Activated CD4-positive, alpha-beta T cell treated with anti-CD3 and anti-CD28 coated beads, Interleukin-2, amount 50 U/mL, for 4 hours (primary cell): ENCODE measurements around the gene PCDHGC5.

Experiments used
- DNase-seq, 2 experiments: peaks; one replicate each; pipeline ENCODE4 v3.0.0-alpha.2; 2020

The PCDHGC5 gene

DNA sequence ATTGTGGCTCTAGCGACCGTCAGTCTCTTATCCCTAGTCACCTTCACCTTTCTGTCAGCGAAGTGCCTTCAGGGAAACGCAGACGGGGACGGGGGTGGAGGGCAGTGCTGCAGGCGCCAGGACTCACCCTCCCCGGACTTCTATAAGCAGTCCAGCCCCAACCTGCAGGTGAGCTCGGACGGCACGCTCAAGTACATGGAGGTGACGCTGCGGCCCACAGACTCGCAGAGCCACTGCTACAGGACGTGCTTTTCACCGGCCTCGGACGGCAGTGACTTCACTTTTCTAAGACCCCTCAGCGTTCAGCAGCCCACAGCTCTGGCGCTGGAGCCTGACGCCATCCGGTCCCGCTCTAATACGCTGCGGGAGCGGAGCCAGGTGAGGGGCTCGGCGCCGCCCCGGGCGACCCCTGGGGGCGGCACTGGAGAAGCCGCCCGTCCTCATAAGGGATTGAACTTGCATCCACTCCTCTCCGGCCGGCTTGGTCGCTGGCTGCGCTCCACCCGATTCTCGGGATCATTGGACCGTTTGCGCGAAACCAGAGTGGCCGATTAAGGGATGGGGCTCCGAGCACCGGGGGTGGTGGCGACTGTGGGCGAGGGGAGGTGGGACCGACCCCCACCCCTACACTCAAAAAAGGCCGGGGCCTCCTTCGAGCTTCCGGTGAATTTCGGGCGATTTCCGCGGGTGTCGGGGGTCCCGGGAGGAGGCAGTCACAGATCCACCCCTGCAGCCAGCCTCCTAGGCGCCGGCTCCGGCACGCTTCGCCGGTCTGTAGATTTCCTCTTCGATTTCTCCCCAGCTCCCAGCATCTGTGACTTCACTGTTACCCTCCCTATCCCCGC lies 2.7 kb downstream of the PCDHGC5 start:
- no peak for DNase-seq

DNA sequence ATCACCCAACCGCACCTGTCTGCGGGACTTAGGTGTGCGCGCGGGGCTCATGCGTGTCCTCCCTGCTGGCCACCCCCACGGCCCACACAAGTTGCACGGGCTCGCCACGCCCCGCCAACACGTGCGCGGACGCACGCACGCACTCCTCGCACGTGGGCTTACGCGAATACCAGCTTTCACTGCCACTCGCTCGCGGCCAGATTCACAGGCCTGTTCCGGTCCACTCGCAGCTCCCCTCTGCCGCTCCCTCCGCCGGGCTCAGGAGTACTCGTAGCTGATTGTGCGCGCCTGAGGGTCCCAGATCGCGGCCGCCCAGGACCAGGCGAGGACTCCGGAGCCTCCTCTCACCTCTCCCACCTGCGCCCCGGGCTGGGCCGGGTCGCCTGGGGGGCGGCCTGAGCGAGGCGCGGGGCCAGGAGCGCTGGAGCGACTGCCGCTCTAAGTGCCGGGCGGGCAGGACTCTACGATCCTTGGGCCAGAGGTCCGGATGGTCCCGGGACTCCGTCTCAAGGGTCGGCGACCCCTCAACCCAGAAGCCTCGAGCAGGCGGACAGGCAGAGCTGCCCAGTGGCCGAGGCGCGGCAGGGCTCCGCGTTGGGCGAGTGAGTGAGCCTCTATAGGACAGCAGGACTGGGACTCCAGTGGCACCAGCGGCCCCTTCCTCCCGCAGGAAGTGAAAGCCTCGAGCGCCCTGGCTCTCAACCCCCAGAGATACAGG lies 3.4 kb downstream of the PCDHGC5 start:
- peak; percentile 16 to 25 for DNase-seq

DNA sequence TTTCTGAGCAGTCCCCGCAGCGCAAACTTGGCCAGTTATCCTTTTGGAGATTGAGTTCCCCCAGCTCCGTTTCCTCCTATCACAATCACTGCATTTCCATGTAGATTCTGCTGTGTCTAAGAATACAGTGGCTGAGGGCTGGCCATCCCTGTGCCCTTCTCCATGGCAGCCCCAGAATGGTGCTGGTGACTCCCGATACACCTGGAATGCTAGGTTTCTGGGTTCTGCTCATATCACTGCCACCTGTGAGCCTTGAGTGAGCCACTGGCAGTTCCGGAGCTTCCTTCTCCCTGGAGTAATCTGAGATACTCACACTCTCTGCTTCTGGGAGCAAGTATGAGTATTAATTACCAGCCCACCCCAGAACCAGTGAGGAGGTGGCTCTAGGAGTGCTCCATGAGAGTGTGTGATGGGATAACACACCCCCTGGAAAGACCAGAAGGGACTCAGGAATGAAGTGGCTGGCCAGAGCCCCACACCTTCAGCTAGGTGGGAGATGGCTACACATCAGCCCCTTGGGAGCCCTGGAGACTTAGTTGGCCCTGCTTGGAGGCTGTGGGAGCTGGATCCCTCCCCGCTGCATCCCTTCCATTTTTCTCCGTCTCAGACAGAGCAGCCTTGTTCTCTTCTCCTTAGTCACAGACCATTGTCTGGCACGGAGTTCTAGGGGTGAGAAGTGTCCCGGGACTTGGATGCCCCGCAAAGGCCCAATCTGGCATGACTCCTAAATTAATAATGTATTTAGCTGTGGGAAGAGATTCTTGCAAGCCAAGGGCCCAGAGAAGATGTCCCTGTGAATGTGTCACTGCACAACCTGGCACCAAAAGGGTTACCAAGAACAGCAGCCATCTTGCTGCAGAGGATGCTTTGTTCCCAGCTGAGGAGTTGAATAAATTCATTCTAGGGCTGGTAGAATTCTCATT lies 4.9 kb downstream of the PCDHGC5 start:
- no peak for DNase-seq

DNA sequence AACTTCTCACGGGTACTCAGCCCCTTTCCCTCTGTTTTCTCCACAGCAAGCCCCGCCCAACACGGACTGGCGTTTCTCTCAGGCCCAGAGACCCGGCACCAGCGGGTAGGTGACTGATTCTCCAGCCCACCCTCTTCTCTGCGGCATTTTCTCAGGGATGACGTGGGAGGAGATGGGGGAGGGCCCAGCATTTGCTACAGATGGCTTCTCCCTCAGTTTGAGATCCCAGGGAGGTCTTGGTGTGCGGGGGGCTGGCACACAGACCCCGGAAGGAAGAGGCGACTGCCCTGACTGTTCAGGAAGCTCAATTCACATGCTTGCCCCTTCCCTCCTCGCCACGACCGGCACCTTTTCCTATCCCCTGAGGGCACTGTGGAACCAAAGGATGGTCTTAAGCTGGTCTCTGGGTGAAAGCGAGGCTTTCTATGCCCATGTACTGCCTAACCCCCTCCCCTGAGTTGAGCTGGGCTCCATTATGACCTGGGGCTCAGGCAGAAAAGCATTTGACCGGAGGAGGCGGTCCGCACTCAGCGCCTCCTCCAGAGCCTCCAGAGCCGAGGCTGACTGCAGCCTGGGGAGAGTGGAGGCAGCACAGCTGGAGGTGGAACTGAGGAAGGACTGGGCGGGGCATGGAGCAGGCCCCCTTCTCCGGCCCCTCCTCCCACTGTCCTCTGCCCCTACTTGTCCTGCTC lies 6.0 kb downstream of the PCDHGC5 start:
- no peak for DNase-seq

DNA sequence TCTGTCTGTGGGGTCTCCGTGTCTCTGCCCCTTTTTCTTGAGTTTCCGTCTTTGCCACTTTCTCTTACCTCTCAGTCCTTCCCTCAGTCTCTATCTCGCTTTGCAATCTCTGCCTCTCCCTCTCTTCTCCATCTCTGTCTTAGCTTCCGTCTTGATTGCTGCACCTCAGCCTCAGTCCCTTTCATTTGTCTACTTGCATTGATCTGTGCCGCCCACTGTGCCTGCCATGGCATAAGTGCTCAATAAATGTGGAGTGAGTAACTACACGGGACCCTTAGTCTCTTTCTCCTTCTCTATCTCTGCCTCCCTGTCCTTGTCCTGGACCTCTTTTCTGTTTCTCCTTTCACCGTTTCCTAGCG lies 6.6 kb downstream of the PCDHGC5 start:
- DNase-seq, result no peak

DNA sequence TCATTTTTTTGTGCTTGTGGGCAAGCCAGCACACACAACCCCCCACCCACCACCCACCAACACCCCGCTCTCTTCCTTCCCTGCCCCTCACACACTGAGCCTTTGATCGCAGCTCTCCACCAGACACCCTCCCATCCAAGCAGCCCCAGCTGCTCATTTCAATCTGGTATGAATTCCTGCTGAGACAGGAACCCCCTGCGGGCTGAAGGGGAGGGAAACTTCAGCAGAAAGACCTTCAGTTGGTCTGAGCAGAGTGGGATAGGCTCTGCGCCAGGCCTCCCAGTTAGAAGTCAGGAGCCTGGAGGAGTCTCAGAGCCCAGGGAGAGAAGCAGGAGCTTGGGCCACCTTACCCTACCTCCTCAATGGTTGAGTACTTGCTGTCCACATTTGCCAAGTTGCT lies 7.2 kb downstream of the PCDHGC5 start:
- DNase-seq, result no peak

DNA sequence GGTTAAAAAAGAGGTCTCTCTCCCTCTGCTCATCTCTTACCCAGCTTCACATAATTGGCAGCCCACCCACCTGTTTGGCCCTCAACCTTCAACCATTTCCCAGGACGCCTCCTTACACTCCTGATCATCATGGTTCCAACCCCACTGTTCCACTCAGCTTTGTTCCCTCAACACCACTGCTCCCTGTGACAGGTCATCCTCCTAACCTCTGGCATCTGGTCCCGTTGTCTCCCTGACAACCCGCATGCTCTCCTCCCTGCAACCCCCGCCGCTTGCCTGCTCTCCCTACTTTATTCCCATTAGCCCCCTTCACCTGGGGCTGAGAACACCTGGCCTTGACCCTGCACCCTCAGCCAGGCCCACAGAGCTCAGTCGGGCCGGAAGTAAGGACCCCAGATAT lies 12.9 kb downstream of the PCDHGC5 start:
- no peak for DNase-seq

DNA sequence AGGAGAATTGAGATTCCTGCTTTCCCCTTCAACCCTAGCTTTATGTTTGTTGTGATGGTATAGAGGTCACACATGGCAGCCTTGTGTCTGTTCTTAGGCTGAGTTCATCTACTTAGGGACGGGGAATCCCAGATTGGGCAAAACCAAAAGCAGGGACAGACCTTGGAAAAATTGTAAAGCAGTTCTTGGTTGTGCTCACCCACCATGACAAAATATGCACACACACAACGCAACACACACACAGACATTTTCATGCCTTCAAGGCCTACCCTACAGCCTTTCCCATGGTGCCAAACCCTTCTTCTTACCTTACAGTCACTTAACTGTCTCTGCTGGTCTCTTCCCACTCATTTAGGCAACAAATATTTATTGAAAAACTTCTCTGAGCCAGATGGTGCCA lies 14.8 kb downstream of the PCDHGC5 start:
- no peak for DNase-seq

DNA sequence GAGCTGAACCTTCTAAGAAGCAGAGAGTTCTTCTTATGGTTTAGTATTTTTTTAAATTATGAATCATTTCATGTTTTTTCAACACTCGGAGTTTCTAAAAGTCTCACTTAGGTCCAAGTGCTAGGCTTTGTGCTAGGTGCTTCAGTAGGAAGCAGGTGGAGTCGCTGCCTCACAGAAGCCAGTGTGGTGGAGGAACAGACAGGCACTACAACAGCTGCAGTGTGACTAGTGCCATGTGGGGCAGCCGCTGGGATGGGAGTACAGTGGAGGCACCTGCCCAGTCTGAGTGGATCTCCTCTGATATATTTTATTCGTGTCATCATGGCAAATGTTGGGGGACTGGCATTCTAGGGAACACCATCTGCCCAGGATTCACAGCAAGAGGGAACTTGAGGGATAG lies 15.3 kb downstream of the PCDHGC5 start:
- DNase-seq, result no peak

DNA sequence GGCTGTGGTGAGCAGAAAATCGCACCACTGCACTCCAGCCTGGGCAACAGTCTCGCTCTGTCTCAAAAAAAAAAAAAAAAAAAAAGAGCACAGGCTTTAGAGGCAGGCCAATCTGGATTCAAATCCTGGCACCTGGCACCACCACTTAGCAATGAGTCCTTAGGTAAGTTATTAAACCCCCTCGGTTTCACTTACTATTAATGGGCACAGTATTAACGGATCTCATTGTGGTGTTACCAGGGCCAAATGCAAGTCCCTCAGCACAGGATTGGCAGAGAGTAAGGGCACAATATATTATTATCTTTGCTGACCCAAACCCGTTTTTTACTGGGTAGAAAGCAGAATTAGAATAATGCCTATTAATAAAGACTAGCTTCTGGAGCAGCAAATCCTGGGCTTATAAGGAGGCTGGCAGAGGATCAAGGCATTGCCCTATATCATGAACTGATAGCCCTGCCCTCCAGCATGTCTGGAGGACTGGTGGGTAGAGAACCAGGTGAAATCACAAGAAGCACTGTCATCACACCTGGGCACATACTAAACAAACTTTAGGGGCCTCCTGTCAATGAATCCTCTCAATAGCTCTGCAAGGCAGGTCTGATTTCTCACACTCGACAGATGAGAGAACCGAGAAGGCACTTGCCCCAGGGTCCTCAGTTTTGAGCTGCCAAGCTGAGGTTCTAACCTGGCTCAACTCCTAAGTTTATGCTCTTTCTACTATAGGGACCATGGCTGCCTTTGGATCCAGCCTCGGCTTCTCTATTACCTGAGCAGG lies 17.7 kb downstream of the PCDHGC5 start:
- DNase-seq, result no peak

DNA sequence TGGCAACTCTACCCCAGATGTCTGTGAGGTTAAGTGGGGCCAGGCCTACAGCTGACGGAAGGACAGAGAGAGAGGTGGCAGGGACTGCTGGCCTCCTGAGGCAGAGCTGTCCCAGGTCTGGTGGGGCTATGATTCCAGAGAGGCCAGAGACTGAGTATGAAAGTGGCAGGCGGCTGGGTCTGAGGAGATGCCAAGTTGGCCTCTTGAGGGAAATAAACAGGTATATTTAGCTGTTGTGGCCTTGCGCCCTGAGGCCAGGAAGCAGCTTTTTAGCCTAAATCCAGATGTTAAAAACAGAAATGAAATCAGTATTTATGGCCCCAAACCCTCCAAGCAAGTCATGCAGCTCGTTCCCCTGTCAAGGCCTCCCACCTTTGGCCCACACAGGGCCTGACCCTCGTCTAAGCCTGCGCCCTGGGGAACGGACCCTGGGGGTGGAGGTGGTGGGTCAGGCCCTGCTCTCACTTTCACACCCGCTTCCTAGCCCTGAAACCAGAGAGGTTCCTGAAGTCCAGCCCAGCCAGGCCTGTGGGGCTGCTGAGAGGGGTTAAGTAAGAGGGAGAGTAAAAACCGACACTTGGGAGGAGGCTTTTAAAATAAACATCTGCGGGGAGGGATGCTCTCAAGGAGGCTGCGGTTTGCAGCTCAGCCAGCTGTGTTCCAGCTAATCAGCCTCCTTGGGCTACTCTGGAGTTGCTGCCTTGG lies 18.7 kb downstream of the PCDHGC5 start:
- no peak for DNase-seq

DNA sequence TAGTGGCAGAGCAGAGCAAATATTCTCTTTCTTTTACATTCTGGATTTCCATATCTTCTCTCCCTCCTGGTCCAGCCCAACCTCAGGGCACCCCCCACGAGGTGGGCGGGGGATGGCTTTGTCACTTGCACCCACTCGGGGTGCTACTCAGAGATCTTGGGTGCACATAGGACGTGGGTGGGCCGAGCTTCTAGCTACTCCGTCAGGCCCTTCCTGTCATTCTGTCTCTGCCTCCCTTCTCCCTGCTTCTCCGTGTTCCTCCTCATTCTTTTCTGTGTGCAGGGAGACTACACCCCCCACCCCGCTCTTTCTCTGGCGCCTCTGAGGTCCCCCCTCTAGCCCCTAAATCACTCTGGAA lies 19.5 kb downstream of the PCDHGC5 start:
- DNase-seq, result no peak

DNA sequence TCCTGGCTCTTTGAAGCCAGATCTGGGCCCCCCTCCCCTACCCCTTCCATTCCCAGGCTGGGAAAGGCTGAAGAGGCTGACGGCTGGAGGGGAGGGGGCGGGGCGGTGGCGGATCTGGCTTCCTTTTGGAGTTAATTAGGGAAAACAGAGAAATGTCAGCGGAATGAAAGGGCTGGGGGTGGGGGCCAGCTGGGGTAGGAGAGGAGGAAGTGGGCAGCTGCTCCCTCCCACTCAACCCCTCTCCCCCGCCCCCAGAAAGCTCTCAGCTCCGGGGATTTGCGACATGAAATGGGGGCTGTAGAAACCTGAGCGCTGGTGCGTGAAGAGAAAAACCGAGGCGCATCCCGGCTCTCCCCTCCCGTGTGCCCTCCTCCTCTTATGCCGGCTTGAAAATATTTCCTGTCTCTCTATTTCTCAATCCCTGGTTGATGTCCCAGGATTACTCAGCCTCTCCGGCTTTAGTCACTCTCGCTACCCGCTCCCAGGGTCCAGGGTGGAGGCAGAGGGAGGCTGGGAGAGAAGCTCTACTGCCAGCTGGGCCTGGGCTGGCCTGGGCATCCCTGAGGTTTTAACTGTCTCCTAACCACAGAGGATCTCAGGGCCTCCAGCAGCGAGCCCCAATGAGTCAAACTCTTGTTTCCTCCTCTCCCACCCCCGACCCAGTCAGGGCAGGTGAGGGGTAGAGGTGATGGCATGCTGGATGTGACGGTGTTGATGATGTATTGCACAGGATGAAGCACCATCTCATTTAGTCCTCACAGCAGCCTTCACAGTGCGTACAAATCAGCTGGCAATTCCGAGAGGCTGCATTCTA lies 20.1 kb downstream of the PCDHGC5 start:
- no peak for DNase-seq

DNA sequence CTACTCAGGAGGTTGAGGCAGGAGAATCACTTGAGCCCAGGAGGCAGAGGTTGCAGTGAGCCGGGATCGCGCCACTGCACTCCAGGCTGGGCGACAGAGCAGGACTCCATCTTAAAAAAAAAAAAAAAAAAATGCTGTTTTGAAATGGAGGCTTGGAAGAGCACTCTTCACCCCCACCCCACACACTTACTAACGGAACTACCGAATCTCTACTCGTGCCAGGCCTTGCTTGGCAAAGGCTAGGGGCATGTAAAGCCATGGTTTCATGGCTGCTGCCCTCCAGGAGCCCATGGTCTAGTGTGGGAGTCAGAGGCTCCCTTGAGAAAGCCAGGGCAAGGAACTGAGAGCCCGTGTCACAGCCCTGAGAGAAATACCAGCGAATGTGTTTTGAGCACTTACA lies 21.3 kb downstream of the PCDHGC5 start:
- DNase-seq, result no peak

DNA sequence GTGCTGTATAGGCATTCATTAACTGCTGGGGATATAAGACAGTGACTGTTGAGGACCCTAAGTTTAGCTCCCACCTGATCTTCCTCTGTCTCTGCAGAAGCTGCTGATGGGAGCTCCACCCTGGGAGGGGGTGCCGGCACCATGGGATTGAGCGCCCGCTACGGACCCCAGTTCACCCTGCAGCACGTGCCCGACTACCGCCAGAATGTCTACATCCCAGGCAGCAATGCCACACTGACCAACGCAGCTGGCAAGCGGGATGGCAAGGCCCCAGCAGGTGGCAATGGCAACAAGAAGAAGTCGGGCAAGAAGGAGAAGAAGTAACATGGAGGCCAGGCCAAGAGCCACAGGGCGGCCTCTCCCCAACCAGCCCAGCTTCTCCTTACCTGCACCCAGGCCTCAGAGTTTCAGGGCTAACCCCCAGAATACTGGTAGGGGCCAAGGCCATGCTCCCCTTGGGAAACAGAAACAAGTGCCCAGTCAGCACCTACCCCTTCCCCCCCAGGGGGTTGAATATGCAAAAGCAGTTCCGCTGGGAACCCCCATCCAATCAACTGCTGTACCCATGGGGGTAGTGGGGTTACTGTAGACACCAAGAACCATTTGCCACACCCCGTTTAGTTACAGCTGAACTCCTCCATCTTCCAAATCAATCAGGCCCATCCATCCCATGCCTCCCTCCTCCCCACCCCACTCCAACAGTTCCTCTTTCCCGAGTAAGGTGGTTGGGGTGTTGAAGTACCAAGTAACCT lies 22.1 kb downstream of the PCDHGC5 start:
- no peak for DNase-seq

DNA sequence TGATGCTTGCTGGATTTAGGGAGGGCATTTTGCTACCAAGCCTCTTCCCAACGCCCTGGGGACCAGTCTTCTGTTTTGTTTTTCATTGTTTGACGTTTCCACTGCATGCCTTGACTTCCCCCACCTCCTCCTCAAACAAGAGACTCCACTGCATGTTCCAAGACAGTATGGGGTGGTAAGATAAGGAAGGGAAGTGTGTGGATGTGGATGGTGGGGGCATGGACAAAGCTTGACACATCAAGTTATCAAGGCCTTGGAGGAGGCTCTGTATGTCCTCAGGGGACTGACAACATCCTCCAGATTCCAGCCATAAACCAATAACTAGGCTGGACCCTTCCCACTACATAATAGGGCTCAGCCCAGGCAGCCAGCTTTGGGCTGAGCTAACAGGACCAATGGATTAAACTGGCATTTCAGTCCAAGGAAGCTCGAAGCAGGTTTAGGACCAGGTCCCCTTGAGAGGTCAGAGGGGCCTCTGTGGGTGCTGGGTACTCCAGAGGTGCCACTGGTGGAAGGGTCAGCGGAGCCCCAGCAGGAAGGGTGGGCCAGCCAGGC lies 23.0 kb downstream of the PCDHGC5 start:
- DNase-seq, result no peak

DNA sequence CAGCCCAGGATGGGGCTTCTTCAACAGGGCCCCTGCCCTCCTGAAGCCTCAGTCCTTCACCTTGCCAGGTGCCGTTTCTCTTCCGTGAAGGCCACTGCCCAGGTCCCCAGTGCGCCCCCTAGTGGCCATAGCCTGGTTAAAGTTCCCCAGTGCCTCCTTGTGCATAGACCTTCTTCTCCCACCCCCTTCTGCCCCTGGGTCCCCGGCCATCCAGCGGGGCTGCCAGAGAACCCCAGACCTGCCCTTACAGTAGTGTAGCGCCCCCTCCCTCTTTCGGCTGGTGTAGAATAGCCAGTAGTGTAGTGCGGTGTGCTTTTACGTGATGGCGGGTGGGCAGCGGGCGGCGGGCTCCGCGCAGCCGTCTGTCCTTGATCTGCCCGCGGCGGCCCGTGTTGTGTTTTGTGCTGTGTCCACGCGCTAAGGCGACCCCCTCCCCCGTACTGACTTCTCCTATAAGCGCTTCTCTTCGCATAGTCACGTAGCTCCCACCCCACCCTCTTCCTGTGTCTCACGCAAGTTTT lies 23.6 kb downstream of the PCDHGC5 start:
- peak; percentile 83 to 84 for DNase-seq

DNA sequence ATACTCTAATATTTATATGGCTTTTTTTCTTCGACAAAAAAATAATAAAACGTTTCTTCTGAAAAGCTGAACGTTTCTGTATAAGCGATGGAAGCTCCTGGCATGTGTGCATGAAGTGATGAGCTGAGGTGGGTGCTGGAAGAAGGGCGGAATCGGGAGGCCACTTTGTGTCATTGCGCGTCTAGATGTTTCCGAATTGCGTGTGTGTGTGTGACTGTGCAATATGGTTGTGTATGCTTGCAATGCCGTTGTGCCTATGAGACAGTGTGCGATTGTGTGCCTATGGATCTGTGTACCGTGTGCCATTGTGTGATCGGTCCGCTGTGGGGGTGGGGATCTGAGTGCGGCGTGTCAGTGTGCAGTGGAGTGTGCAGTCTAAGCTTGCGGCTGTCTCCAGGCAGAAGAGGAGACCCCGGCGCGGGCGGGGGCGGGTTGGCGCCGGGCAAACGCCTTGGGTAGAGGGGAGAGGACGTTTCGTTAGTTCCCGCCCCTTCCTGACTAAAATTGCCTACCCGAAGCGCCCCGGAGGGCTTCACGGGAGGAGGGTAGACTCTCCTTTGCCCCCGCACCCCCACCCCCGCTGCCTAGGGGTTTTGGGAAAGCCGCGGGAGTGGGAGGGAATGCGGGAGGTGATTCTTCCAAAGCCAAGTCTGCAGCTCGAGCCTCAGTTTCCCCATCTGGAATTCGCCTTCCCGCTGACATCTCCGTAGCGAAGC lies 24.2 kb downstream of the PCDHGC5 start:
- peak; percentile 19 to 23 for DNase-seq
